Caco-2 (cell line): ENCODE data around the gene BLOC1S4. TPM values are rescaled to one million over a fixed set of nuclear protein-coding genes. Genes with fewer than 3 reads are reported as not detected.
"Not testable (repeated sequence)": the region's sequence is repeated elsewhere in the genome, so short reads cannot be mapped to it uniquely, and the experiment has no call there.

Experiments
- BruUV-seq: library from RNA; stranded (reverse); fragments of 400-500 nt; replicated peaks from 2 replicates; lab custom pipeline; 2021; lab: Mats Ljungman, UMichigan
- CTCF ChIA-PET: fragments of 300-600 bp; sonication (Branson Sonifier 250); formaldehyde crosslinking; loops from one replicate; lab custom pipeline; 2022; ENCODE audit warnings: antibody characterized with exemption; lab: Charles Lee
- POLR2A ChIA-PET: fragments of 300-600 bp; sonication (Branson Sonifier 250); formaldehyde crosslinking; loops from one replicate; lab custom pipeline; 2022; ENCODE audit warnings: antibody characterized with exemption; lab: Charles Lee
- DNase-seq, 2 experiments: peaks; one replicate each; pipeline versions ENCODE4 v3.0.0 to v3.0.0-alpha.2; 2020 to 2022
- H3K27me3 ChIP-seq: replicated peaks from 2 replicates; pipeline ENCODE4 v1.6.0; 2011; ENCODE audit warnings: low read length; ENCODE audit not compliant: control insufficient read depth, insufficient read depth
- H3K36me3 ChIP-seq: 2 replicates; pipeline ENCODE4 v1.5.1; 2011; ENCODE audit warnings: low read length; ENCODE audit not compliant: control insufficient read depth, insufficient read depth
- H3K4me1 ChIP-seq: fragments of 250-450 bp; sonication (Bioruptor Pico); 2 replicates; pipeline ENCODE4 v1.5.1; 2020; ENCODE audit warnings: mild to moderate bottlenecking
- H3K4me3 ChIP-seq: 2 replicates; pipeline ENCODE4 v1.5.1; 2011; ENCODE audit warnings: low read depth, mild to moderate bottlenecking, control low read depth, low read length
- H3K9me3 ChIP-seq: fragments of 250-450 bp; sonication (Bioruptor Pico); 2 replicates; pipeline ENCODE4 v1.5.1; 2020; ENCODE audit warnings: mild to moderate bottlenecking, moderate library complexity
- H3K27ac Mint-ChIP-seq: one replicate; pipeline ENCODE4 v1.8.0; 2022; ENCODE audit warnings: mixed read lengths; ENCODE audit not compliant: unreplicated experiment
- H3K27me3 Mint-ChIP-seq: one replicate; pipeline ENCODE4 v1.8.0; 2022; ENCODE audit warnings: mixed read lengths; ENCODE audit not compliant: insufficient read depth, unreplicated experiment
- H3K36me3 Mint-ChIP-seq: one replicate; pipeline ENCODE4 v1.8.0; 2022; ENCODE audit warnings: mild to moderate bottlenecking, mixed read lengths; ENCODE audit not compliant: insufficient read depth, unreplicated experiment
- H3K4me1 Mint-ChIP-seq: one replicate; pipeline ENCODE4 v1.8.0; 2022; ENCODE audit warnings: low read depth, mixed read lengths; ENCODE audit not compliant: unreplicated experiment
- H3K4me3 Mint-ChIP-seq: one replicate; pipeline ENCODE4 v1.8.0; 2022; ENCODE audit warnings: mild to moderate bottlenecking, moderate library complexity, mixed read lengths; ENCODE audit not compliant: unreplicated experiment
- H3K9me3 Mint-ChIP-seq: one replicate; pipeline ENCODE4 v1.8.0; 2022; ENCODE audit warnings: mixed read lengths; ENCODE audit not compliant: unreplicated experiment
- intact Hi-C: fragments of 100-400 bp; cut with micrococcal nuclease; formaldehyde crosslinking; loops from one replicate; pipeline ENCODE4 v1.10.0; 2022; ENCODE audit not compliant: unreplicated experiment
- total RNA-seq: library from RNA; stranded (reverse); gene quantifications from 2 replicates; pipeline ENCODE4 v1.2.3, GENCODE V29; 2022
- TF ChIP-seq, protein P1 (sequence below), 2 experiments: fragments of 200-600 bp in 1 of 2; IDR thresholded peaks; 1 replicate in 1 of 2; 2 replicates in 1 of 2; pipeline versions ENCODE4 v1.5.1 to v1.8.0; 2011 to 2022; ENCODE audit warnings: antibody characterized with exemption in 1 of 2, control low read depth in 1 of 2, inconsistent platforms in 1 of 2, low read depth in 1 of 2, low read length in 1 of 2, mild to moderate bottlenecking in 1 of 2, moderate library complexity in 1 of 2; ENCODE audit not compliant: insufficient read depth in 1 of 2, severe bottlenecking in 1 of 2, unreplicated experiment in 1 of 2

The BLOC1S4 gene
- total RNA-seq, 1 experiment from 2014 or later = 17.2 TPM

DNA sequence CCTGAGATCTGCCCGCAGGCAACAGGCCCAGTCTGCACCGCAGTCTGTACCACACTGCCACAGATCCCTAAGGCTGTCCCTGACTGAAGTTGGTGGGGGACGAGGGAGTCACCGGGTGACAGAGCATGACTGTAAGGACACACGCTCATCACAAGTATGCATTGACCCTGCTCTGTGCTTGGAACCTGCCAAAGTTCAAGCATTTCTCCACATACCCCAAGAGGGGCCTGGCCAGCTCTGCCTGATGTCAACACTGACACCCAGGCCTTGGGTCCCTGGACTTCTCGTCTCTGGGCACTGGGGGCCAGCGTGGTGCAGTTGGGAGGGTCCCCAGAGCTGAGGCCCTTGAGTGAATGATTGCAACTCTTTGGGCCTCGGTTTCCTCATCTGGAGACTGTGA is 7.9 kb downstream of the BLOC1S4 start:
- Histone ChIP-seq H3K4me1 (no peaks in the 10 kb centered on the region), H3K36me3 (no peaks in the 10 kb centered on the region), H3K27me3 (no peaks in the 10 kb centered on the region), H3K9me3 (no peaks in the 10 kb centered on the region), H3K4me3 (no peak overlapping the region)
- BruUV-seq = no TSS peak
- Mint-ChIP-seq H3K4me3 (no peak overlapping the region), H3K36me3 (peaks cover 4% of the 10 kb centered on the region), H3K27me3 (no peaks in the 10 kb centered on the region), H3K9me3 (no peaks in the 10 kb centered on the region), H3K4me1 (no peaks in the 10 kb centered on the region), H3K27ac (no peak overlapping the region)
- TF ChIP-seq, protein P1, sequence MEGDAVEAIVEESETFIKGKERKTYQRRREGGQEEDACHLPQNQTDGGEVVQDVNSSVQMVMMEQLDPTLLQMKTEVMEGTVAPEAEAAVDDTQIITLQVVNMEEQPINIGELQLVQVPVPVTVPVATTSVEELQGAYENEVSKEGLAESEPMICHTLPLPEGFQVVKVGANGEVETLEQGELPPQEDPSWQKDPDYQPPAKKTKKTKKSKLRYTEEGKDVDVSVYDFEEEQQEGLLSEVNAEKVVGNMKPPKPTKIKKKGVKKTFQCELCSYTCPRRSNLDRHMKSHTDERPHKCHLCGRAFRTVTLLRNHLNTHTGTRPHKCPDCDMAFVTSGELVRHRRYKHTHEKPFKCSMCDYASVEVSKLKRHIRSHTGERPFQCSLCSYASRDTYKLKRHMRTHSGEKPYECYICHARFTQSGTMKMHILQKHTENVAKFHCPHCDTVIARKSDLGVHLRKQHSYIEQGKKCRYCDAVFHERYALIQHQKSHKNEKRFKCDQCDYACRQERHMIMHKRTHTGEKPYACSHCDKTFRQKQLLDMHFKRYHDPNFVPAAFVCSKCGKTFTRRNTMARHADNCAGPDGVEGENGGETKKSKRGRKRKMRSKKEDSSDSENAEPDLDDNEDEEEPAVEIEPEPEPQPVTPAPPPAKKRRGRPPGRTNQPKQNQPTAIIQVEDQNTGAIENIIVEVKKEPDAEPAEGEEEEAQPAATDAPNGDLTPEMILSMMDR (IDR thresholded peaks at IDR 0.05; ENCODE audit: insufficient read depth in 1 of 2, low read depth in 1 of 2, low read length in 1 of 2, severe bottlenecking in 1 of 2, unreplicated experiment in 1 of 2) = no peak
- POLR2A ChIA-PET = interaction anchor here (0.6 kb wide), 1 partner anchor 439 kb away, joined by 3 read pairs; no protein-coding TSS in a partner anchor
- CTCF ChIA-PET = no interaction called here
- DNase-seq = no peak
- intact Hi-C loops = loop anchor here (5.0 kb wide), 2 partner anchors 58 to 358 kb away; partner anchors contain the start of gene KIAA0232

DNA sequence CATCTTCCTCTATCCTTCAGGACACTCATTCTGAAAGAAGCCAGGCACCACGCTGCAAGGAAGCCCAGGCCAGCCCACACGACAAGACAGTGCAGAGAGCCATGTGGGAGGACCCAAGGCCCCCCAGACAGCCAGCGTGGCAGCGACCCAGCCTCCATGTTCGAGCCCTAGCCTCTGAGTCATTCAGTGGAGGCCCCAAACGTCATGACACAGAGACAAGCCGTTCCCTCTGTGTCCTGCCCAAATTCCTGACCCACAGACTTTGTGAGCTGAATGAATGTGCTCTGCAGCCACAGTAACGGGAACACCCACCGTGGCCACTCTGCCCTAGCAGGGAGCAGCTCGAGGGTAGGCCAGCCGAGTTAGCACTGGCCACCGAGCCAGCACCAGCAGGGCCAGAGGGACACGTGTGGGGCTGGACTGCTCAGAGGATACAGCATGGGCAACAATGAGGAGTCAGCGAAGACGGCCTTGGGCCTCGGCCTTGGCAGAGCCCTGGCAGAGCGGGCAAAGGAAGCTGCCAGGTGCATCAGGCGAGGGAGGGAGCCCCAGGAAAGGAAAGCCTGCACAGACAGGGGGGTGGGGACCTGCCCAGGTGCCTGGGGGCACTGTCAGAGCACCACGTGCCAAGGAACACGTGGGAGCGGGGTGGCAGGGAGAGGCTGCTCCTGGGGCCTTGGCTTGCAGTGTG is 8.6 kb downstream of the BLOC1S4 start:
- ChIA-PET CTCF (no interaction called here), POLR2A (interaction anchor here (0.6 kb wide), 1 partner anchor 438 kb away, joined by 3 read pairs; no protein-coding TSS in a partner anchor)
- no peak overlapping the region for H3K4me3 Mint-ChIP-seq
- TF ChIP-seq, protein P1 (IDR thresholded peaks at IDR 0.05; ENCODE audit: insufficient read depth in 1 of 2, low read depth in 1 of 2, low read length in 1 of 2, severe bottlenecking in 1 of 2, unreplicated experiment in 1 of 2) = no peak
- no peak overlapping the region for H3K27ac Mint-ChIP-seq
- Histone ChIP-seq H3K9me3 (no peaks in the 10 kb centered on the region), H3K27me3 (no peaks in the 10 kb centered on the region), H3K4me3 (no peak overlapping the region), H3K4me1 (no peaks in the 10 kb centered on the region), H3K36me3 (no peaks in the 10 kb centered on the region)
- intact Hi-C loops = loop anchor here (5.0 kb wide), 2 partner anchors 58 to 358 kb away; partner anchors contain the start of gene KIAA0232
- no peaks in the 10 kb centered on the region for H3K9me3 Mint-ChIP-seq
- no peak for DNase-seq
- H3K36me3 Mint-ChIP-seq = no peaks in the 10 kb centered on the region
- H3K27me3 Mint-ChIP-seq = no peaks in the 10 kb centered on the region
- H3K4me1 Mint-ChIP-seq = no peaks in the 10 kb centered on the region
- BruUV-seq = no TSS peak

DNA sequence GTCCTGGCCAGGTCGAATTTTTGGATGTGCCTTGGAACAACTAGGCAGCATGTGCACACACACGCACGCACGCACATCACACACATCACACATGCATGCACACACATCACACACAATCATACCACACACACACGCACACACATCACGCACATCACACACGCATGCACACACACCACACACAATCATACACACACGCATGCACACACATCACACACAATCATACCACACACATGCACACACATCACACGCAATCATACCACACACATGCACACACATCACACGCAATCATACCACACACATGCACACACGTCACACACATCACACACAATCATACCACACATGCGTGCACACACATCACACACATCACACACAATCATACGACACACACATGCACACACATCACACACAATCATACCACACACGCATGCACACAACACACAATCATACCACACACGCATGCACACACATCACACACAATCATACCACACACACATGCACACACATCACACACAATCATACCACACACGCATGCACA is 9.5 kb downstream of the BLOC1S4 start:
- H3K36me3 Mint-ChIP-seq, H3K4me1 ChIP-seq, BruUV-seq, H3K36me3 ChIP-seq, H3K27me3 Mint-ChIP-seq, POLR2A ChIA-PET, intact Hi-C loops, H3K4me3 ChIP-seq, H3K9me3 Mint-ChIP-seq, H3K4me3 Mint-ChIP-seq, H3K9me3 ChIP-seq, CTCF ChIA-PET, DNase-seq, H3K27ac Mint-ChIP-seq, H3K27me3 ChIP-seq, H3K4me1 Mint-ChIP-seq: not testable (repeated sequence)
